ENCODE results near the gene IFI44.

- no peak for TF ChIP-seq CTCF (IDR thresholded peaks at IDR 0.05)
- TF ChIP-seq TAF1 (IDR thresholded peaks at IDR 0.05; ENCODE audit: borderline replicate concordance, low read depth, low read length): no peak
- TF ChIP-seq GABPA (IDR thresholded peaks at IDR 0.05; ENCODE audit: low read depth): no peak
- TF ChIP-seq JUND (IDR thresholded peaks at IDR 0.05): no peak
- no peak for TF ChIP-seq POLR2AphosphoS5 (IDR thresholded peaks at IDR 0.05; ENCODE audit: low read depth, low read length)
- no peak for TF ChIP-seq SIN3A (IDR thresholded peaks at IDR 0.05; ENCODE audit: borderline replicate concordance, low read depth, low read length)
- no peak for TF ChIP-seq EP300 (IDR thresholded peaks at IDR 0.05; ENCODE audit: borderline replicate concordance in 1 of 2, low read depth in 1 of 2, low read length in 1 of 2)
These were observed 16.2 kb downstream of the IFI44 start for GRCh38 chr1:78665809-78666208.
